ENCODE results near the gene ZNF440. TPM values are rescaled to one million over a fixed set of nuclear protein-coding genes. Genes with fewer than 3 reads are reported as not detected.
A peak's percentile ranks its signal among the peaks of the same experiment; 100 is the strongest.
"Not testable (repeated sequence)": the region's sequence is repeated elsewhere in the genome, so short reads cannot be mapped to it uniquely, and the experiment has no call there.

Gene ZNF440
- total RNA-seq, 4 donors from 2014 or later, result 4.8 to 13.2 (median 9.7) TPM

- no peaks in the 10 kb centered on the region for H3K27me3 ChIP-seq
- peak; percentile 62 for TF ChIP-seq POLR2AphosphoS5 (IDR thresholded peaks at IDR 0.05)
- peak; percentile 33 to 38 for TF ChIP-seq POLR2A (IDR thresholded peaks at IDR 0.05)
- no peak for TF ChIP-seq EP300 (IDR thresholded peaks at IDR 0.05)
- peak; percentile 98 for ATAC-seq
- no peaks in the 10 kb centered on the region for H3K9me3 ChIP-seq
- peaks cover 0 to 23% (median 4%) of the 10 kb centered on the region in 3 donors for H3K4me1 ChIP-seq
- 0 to 1% methylated on average over 6 to 9 of the region's 59 CpGs for WGBS, 2 donors (ENCODE audit: low coverage in 1 of 2)
- H3K27ac ChIP-seq, result peak within 1 kb of the TSS; percentile 27 to 84 (median 83)
- H3K4me3 ChIP-seq, result peak within 1 kb of the TSS; percentile 57 to 67
- no peaks in the 10 kb centered on the region for H3K36me3 ChIP-seq
Observed at GRCh38 chr19:11848594-11849469, 34.8 kb downstream of the ZNF440 start, which contains the start of gene ZNF439. ZNF439 (plus strand) TSS chr19:11848726; CDS start chr19:11848868, 142 bp downstream.

- H3K9me3 ChIP-seq, ATAC-seq, H3K4me3 ChIP-seq, H3K27me3 ChIP-seq, H3K27ac ChIP-seq, H3K36me3 ChIP-seq: not testable (repeated sequence)
- peaks cover 0 to 23% (median 4%) of the 10 kb centered on the region in 3 donors for H3K4me1 ChIP-seq
- WGBS, 2 donors (ENCODE audit: low coverage in 1 of 2), result 83 to 92% methylated on average over 2 to 4 of the region's 4 CpGs
Observed at GRCh38 chr19:11850289-11850688, 36.2 kb downstream of the ZNF440 start.

GRCh38 chr19:11853358-11853757 lies 39.3 kb downstream of the ZNF440 start:
- peaks cover 0 to 12% of the 10 kb centered on the region in 2 donors for H3K36me3 ChIP-seq
- WGBS, 2 donors (ENCODE audit: low coverage in 1 of 2), result 74 to 100% methylated on average over 3 of the region's 3 CpGs
- no peak overlapping the region for H3K27ac ChIP-seq
- H3K9me3 ChIP-seq, result no peaks in the 10 kb centered on the region
- peaks cover 0 to 17% (median 4%) of the 10 kb centered on the region in 3 donors for H3K4me1 ChIP-seq
- TF ChIP-seq POLR2A (IDR thresholded peaks at IDR 0.05) (no peak), POLR2AphosphoS5 (IDR thresholded peaks at IDR 0.05) (no peak), EP300 (IDR thresholded peaks at IDR 0.05) (no peak)
- TF ChIP-seq, protein P1, sequence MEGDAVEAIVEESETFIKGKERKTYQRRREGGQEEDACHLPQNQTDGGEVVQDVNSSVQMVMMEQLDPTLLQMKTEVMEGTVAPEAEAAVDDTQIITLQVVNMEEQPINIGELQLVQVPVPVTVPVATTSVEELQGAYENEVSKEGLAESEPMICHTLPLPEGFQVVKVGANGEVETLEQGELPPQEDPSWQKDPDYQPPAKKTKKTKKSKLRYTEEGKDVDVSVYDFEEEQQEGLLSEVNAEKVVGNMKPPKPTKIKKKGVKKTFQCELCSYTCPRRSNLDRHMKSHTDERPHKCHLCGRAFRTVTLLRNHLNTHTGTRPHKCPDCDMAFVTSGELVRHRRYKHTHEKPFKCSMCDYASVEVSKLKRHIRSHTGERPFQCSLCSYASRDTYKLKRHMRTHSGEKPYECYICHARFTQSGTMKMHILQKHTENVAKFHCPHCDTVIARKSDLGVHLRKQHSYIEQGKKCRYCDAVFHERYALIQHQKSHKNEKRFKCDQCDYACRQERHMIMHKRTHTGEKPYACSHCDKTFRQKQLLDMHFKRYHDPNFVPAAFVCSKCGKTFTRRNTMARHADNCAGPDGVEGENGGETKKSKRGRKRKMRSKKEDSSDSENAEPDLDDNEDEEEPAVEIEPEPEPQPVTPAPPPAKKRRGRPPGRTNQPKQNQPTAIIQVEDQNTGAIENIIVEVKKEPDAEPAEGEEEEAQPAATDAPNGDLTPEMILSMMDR (IDR thresholded peaks at IDR 0.05), result no peak
- no peak for ATAC-seq
- no peak overlapping the region for H3K4me3 ChIP-seq
- no peaks in the 10 kb centered on the region for H3K27me3 ChIP-seq

GRCh38 chr19:11856596-11857250 lies 42.6 kb downstream of the ZNF440 start:
- H3K36me3 ChIP-seq, result peaks cover 0 to 20% of the 10 kb centered on the region in 2 donors
- H3K4me3 ChIP-seq, result no peak overlapping the region
- no peak for ATAC-seq
- no peaks in the 10 kb centered on the region for H3K27me3 ChIP-seq
- TF ChIP-seq, protein P1 (IDR thresholded peaks at IDR 0.05), result no peak
- no peak for TF ChIP-seq POLR2AphosphoS5 (IDR thresholded peaks at IDR 0.05)
- TF ChIP-seq EP300 (IDR thresholded peaks at IDR 0.05), result no peak
- TF ChIP-seq POLR2A (IDR thresholded peaks at IDR 0.05), result no peak
- H3K27ac ChIP-seq, result no peak overlapping the region
- WGBS, 2 donors (ENCODE audit: low coverage in 1 of 2), result 98 to 99% methylated on average over 11 to 12 of the region's 12 CpGs
- peaks cover 0 to 9% (median 0%) of the 10 kb centered on the region in 3 donors for H3K9me3 ChIP-seq
- H3K4me1 ChIP-seq, result no peaks in the 10 kb centered on the region

DNA sequence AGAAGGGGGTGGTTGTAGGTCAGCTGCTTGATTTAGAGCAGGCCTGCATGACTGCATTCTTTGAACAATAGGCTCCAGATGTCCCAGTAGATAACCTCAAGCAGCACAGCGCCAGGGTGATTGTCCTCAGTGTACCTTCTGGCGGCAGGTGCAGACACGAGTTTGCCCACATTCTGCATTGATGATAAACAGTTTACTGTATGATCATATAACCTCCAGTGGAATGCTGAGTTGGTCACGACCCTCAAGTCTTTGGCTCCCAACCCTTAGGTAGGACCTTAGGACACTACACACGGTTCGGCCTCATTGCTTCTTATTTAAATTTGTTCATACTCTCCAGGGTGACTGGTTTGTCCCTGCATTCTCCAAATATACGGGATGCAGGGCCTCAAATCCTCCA lies 46.6 kb downstream of the ZNF440 start:
- Histone ChIP-seq H3K36me3 (peaks cover 0 to 29% of the 10 kb centered on the region in 2 donors), H3K27ac (no peak overlapping the region), H3K4me1 (no peaks in the 10 kb centered on the region), H3K4me3 (no peak overlapping the region), H3K27me3 (no peaks in the 10 kb centered on the region), H3K9me3 (peaks cover 0 to 25% (median 0%) of the 10 kb centered on the region in 3 donors)
- TF ChIP-seq POLR2AphosphoS5 (IDR thresholded peaks at IDR 0.05) (no peak), EP300 (IDR thresholded peaks at IDR 0.05) (no peak), POLR2A (IDR thresholded peaks at IDR 0.05) (no peak)
- TF ChIP-seq, protein P1 (IDR thresholded peaks at IDR 0.05), result no peak
- ATAC-seq, result no peak
- WGBS, 2 donors (ENCODE audit: low coverage in 1 of 2), result 95 to 98% methylated on average over 5 to 6 of the region's 7 CpGs

Data from gastroesophageal sphincter (tissue), 4 donors.